Mammary epithelial cell (primary cell): Measurements from ENCODE around the gene ULK4.

Experiments
- CTCF ChIP-seq, 2 donors: IDR thresholded peaks in 1 of 2; conservative IDR thresholded peaks in 1 of 2; 2 replicates each; pipeline ENCODE4 v1.5.1; 2011 to 2012; ENCODE audit warnings: inconsistent platforms in 2 of 2, low read length in 2 of 2, mild to moderate bottlenecking in 2 of 2, control low read depth in 1 of 2, low read depth in 1 of 2; ENCODE audit not compliant: insufficient read depth in 1 of 2; ENCODE audit errors: extremely low read depth in 1 of 2
- EZH2 ChIP-seq: IDR thresholded peaks from 2 replicates; pipeline ENCODE4 v1.6.1; 2012; ENCODE audit warnings: low read length, inconsistent platforms, borderline replicate concordance

- TF ChIP-seq CTCF (conservative IDR thresholded peaks at IDR 0.05 in 1 of 2, IDR thresholded peaks at IDR 0.05 in 1 of 2; ENCODE audit: extremely low read depth in 1 of 2, insufficient read depth in 1 of 2, low read depth in 1 of 2, low read length in 2 of 2) (no peak), EZH2 (no peak)
Observed at GRCh38 chr3:41650406-41650805, 311.5 kb downstream of the ULK4 start.
